Coronary artery (tissue), 2 donors: ENCODE data around the gene ABLIM2.

Experiments used
- DNase-seq: peaks from one replicate; pipeline ENCODE4 v3.0.0-alpha.2; 2017; ENCODE audit warnings: low spot score
- H3K27ac ChIP-seq, 2 donors: fragments of 200-600 bp; sonication (generic); one replicate each; pipeline ENCODE4 v1.5.1; 2016 to 2019
- H3K4me3 ChIP-seq: fragments of 200-600 bp; sonication (generic); 2 replicates; pipeline ENCODE4 v1.5.1; 2016; ENCODE audit warnings: mild to moderate bottlenecking, moderate library complexity
- CTCF ChIP-seq: fragments of 200-600 bp; sonication (generic); IDR thresholded peaks from one replicate; pipeline ENCODE4 v1.5.1; 2019; ENCODE audit warnings: antibody characterized with exemption

ABLIM2 gene

GRCh38 chr4:7964890-7965662 lies 193.5 kb downstream of the ABLIM2 start:
- TF ChIP-seq CTCF = no peak
- Histone ChIP-seq H3K27ac (no peak overlapping the region), H3K4me3 (no peak overlapping the region)
- no peak for DNase-seq

DNA sequence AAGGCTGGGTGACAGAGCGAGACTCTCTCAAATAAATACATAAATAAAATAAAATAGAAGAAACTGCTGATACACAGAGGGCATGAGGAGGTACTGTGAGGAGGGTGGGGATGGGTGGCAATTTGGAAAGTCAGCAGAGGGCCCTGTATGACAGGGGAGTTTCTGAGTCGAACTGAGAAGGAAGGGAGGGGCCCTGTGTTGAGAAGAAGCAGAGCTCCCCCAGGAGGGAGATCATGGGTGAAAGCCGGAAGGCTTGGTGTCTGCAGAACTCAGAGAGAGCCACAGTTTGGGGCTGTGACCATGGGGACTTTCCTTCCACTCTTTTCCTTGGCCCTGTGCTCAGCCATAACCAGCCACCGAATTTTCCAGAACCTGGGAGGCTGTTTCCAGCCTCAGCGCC lies 194.2 kb downstream of the ABLIM2 start:
- Histone ChIP-seq H3K27ac (no peak overlapping the region), H3K4me3 (no peak overlapping the region)
- TF ChIP-seq CTCF = no peak
- DNase-seq = no peak

DNA sequence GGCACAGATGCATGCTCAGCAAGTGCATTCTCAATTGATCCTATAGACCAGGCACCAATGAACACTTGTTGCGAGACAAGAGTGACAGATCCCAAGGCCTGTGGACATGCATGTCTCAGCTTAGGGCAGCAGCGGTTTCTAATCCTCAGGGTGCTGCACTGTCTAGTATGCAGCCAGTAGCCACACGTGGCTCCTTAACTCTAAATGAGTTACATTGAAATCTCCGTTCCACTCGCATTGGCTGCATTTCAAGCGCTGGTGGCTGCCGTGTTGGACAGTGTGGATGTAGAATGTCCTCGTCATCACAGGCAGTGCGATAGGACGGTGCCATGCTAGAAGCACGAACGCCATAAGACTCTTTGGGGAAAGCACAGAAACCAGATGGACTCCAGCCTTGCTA lies 194.9 kb downstream of the ABLIM2 start:
- no peak for TF ChIP-seq CTCF
- no peak for DNase-seq
- Histone ChIP-seq H3K4me3 (no peak overlapping the region), H3K27ac (no peak overlapping the region)

DNA sequence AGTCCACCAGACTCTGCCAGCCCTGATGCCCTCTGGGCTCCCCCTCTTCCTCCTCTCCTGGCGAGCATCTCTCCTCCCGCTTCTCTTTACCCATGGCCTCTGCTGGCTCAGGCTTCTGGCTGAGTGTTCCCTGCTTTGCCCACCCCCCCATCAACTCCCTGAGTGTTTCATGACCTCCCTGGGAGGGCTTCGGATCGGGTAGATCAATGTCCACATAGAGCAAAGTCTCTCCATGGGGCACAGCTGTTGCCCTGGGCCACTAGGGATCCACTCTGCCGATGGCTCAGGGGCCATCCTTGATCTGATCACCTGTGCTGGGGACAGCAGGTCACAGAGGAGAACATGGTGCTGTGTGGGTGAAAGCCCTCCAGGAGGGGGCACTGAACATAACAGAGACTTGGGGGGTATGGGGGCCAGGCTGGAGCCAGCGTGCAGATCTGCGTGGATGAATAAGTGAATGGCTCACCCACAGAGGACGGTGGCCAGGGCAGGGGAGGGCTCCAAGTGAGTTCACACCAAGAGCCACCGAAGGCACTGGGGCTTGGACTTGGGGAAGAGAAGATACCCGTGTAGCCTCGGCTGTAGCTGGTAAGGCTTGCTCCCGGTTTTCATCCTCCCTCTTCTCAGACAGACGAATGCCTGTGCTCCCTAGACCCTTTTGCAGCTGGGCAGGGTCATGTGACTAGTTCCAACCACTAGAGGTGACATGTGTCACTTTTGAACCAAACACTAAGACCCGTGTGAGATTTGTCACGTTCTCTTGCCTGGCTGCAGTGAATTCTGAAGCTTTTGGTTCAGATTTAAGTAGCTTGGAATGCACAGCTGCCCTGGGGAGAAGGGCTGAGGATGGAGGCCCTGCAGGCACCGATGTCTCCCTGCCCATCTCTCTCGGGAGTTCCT lies 195.8 kb downstream of the ABLIM2 start:
- DNase-seq = no peak
- H3K27ac ChIP-seq = no peak overlapping the region
- no peak for TF ChIP-seq CTCF
- H3K4me3 ChIP-seq = no peak overlapping the region

- no peak for DNase-seq
- H3K4me3 ChIP-seq = no peak overlapping the region
- peak overlapping the region in 1 of 2 donors; percentile 37 for H3K27ac ChIP-seq
- no peak for TF ChIP-seq CTCF
Observed at GRCh38 chr4:7960790-7961655, 197.6 kb downstream of the ABLIM2 start.

DNA sequence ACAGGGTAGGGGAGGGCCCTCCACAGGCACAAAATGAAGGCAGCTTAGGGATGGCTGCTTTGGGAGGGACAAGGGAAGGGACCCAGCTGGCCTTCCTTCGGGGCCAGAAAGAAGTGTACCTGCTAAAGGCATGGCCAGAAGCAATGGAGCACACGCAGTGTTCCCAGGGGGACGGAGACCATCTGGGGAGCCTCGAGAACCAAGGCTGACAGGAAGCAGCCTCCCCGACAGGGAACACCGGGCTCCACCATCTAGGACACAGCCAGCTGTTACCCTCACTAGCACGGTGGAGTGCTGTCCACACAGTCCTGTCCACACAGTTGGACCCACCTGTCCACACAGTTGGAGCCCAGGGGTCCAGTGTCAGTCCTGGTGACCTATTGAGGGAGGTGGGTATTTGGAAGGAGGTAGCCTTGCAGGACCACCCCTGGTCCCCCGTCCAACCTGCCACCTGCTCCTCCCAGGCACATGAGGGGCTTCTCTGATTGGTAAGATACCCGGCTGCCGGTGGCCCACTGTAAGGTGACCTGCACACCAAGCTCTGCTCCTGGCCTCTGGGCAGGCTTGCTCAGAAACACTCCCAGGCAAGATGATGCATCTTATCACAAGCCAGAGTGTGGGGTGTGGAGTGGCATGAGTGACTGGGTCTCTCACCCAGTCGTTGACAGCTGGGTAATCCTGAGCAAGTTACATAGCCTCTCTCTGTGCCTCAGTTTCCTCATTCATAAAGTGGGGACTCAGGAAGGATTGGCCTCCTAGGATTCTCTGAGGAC lies 198.4 kb downstream of the ABLIM2 start:
- no peak for TF ChIP-seq CTCF
- no peak overlapping the region for H3K4me3 ChIP-seq
- no peak for DNase-seq
- peak overlapping the region in 1 of 2 donors; percentile 37 for H3K27ac ChIP-seq
